ENCODE measurements around the gene ZNF385B.

The ZNF385B gene

GRCh38 chr2:179591690-179592089, 269.7 kb downstream of the ZNF385B start:
- no peak overlapping the region for H3K4me3 Mint-ChIP-seq
- H3K27me3 Mint-ChIP-seq: no peaks in the 10 kb centered on the region
- H3K27ac Mint-ChIP-seq (ENCODE audit: low read depth): no peak overlapping the region
- no peaks in the 10 kb centered on the region for H3K36me3 Mint-ChIP-seq (ENCODE audit: insufficient read depth)
- H3K9me3 Mint-ChIP-seq: peaks cover 1% of the 10 kb centered on the region
- no peak for ATAC-seq (replicated peaks; ENCODE audit: extremely low read depth, poor library complexity, severe bottlenecking)
- DNase-seq (ENCODE audit: low spot score in 2 of 2): no peak
- H3K4me1 Mint-ChIP-seq: no peaks in the 10 kb centered on the region

GRCh38 chr2:179588486-179589145, 272.8 kb downstream of the ZNF385B start:
- no peak overlapping the region for H3K4me3 Mint-ChIP-seq
- no peak overlapping the region for H3K27ac Mint-ChIP-seq (ENCODE audit: low read depth)
- H3K36me3 Mint-ChIP-seq (ENCODE audit: insufficient read depth): no peaks in the 10 kb centered on the region
- H3K27me3 Mint-ChIP-seq: no peaks in the 10 kb centered on the region
- H3K9me3 Mint-ChIP-seq: no peaks in the 10 kb centered on the region
- ATAC-seq (replicated peaks; ENCODE audit: extremely low read depth, poor library complexity, severe bottlenecking) (no peak), DNase-seq (ENCODE audit: low spot score in 2 of 2) (no peak)
- H3K4me1 Mint-ChIP-seq: no peaks in the 10 kb centered on the region

GRCh38 chr2:179584760-179585159, 276.7 kb downstream of the ZNF385B start:
- H3K4me3 Mint-ChIP-seq: no peak overlapping the region
- no peak for ATAC-seq (replicated peaks; ENCODE audit: extremely low read depth, poor library complexity, severe bottlenecking)
- H3K36me3 Mint-ChIP-seq (ENCODE audit: insufficient read depth): no peaks in the 10 kb centered on the region
- no peaks in the 10 kb centered on the region for H3K4me1 Mint-ChIP-seq
- DNase-seq (ENCODE audit: low spot score in 2 of 2): no peak
- H3K27ac Mint-ChIP-seq (ENCODE audit: low read depth): no peak overlapping the region
- no peaks in the 10 kb centered on the region for H3K27me3 Mint-ChIP-seq
- no peaks in the 10 kb centered on the region for H3K9me3 Mint-ChIP-seq

GRCh38 chr2:179581605-179582004, 279.8 kb downstream of the ZNF385B start:
- ATAC-seq (replicated peaks; ENCODE audit: extremely low read depth, poor library complexity, severe bottlenecking): no peak
- H3K4me1 Mint-ChIP-seq: no peaks in the 10 kb centered on the region
- no peak overlapping the region for H3K27ac Mint-ChIP-seq (ENCODE audit: low read depth)
- no peak for DNase-seq (ENCODE audit: low spot score in 2 of 2)
- no peak overlapping the region for H3K4me3 Mint-ChIP-seq
- H3K9me3 Mint-ChIP-seq: no peaks in the 10 kb centered on the region
- no peaks in the 10 kb centered on the region for H3K36me3 Mint-ChIP-seq (ENCODE audit: insufficient read depth)
- H3K27me3 Mint-ChIP-seq: no peaks in the 10 kb centered on the region

GRCh38 chr2:179580378-179581146, 280.9 kb downstream of the ZNF385B start:
- ATAC-seq (replicated peaks; ENCODE audit: extremely low read depth, poor library complexity, severe bottlenecking) (no peak), DNase-seq (ENCODE audit: low spot score in 2 of 2) (no peak)
- Mint-ChIP-seq H3K27me3 (no peaks in the 10 kb centered on the region), H3K9me3 (no peaks in the 10 kb centered on the region), H3K36me3 (ENCODE audit: insufficient read depth) (no peaks in the 10 kb centered on the region), H3K4me3 (no peak overlapping the region), H3K4me1 (no peaks in the 10 kb centered on the region), H3K27ac (ENCODE audit: low read depth) (no peak overlapping the region)

GRCh38 chr2:179579800-179580199, 281.6 kb downstream of the ZNF385B start:
- ATAC-seq (replicated peaks; ENCODE audit: extremely low read depth, poor library complexity, severe bottlenecking) (no peak), DNase-seq (ENCODE audit: low spot score in 2 of 2) (no peak)
- peaks cover 3% of the 10 kb centered on the region for H3K9me3 Mint-ChIP-seq
- H3K4me3 Mint-ChIP-seq: no peak overlapping the region
- H3K27me3 Mint-ChIP-seq: no peaks in the 10 kb centered on the region
- no peak overlapping the region for H3K27ac Mint-ChIP-seq (ENCODE audit: low read depth)
- no peaks in the 10 kb centered on the region for H3K4me1 Mint-ChIP-seq
- H3K36me3 Mint-ChIP-seq (ENCODE audit: insufficient read depth): no peaks in the 10 kb centered on the region

- no peaks in the 10 kb centered on the region for H3K4me1 Mint-ChIP-seq
- no peak overlapping the region for H3K27ac Mint-ChIP-seq (ENCODE audit: low read depth)
- no peaks in the 10 kb centered on the region for H3K36me3 Mint-ChIP-seq (ENCODE audit: insufficient read depth)
- H3K27me3 Mint-ChIP-seq: no peaks in the 10 kb centered on the region
- no peak for ATAC-seq (replicated peaks; ENCODE audit: extremely low read depth, poor library complexity, severe bottlenecking)
- no peak overlapping the region for H3K4me3 Mint-ChIP-seq
- peaks cover 6% of the 10 kb centered on the region for H3K9me3 Mint-ChIP-seq
- DNase-seq (ENCODE audit: low spot score in 2 of 2): no peak
Measured at GRCh38 chr2:179578171-179578916, 283.1 kb downstream of the ZNF385B start.

- H3K9me3 Mint-ChIP-seq: peaks cover 6% of the 10 kb centered on the region
- no peak overlapping the region for H3K4me3 Mint-ChIP-seq
- no peaks in the 10 kb centered on the region for H3K4me1 Mint-ChIP-seq
- no peak overlapping the region for H3K27ac Mint-ChIP-seq (ENCODE audit: low read depth)
- no peaks in the 10 kb centered on the region for H3K27me3 Mint-ChIP-seq
- ATAC-seq (replicated peaks; ENCODE audit: extremely low read depth, poor library complexity, severe bottlenecking) (no peak), DNase-seq (ENCODE audit: low spot score in 2 of 2) (no peak)
- no peaks in the 10 kb centered on the region for H3K36me3 Mint-ChIP-seq (ENCODE audit: insufficient read depth)
Measured at GRCh38 chr2:179574061-179574519, 287.3 kb downstream of the ZNF385B start.

GRCh38 chr2:179572544-179572943, 288.9 kb downstream of the ZNF385B start:
- DNase-seq (ENCODE audit: low spot score in 2 of 2) (no peak), ATAC-seq (replicated peaks; ENCODE audit: extremely low read depth, poor library complexity, severe bottlenecking) (no peak)
- Mint-ChIP-seq H3K9me3 (peaks cover 12% of the 10 kb centered on the region), H3K4me1 (no peaks in the 10 kb centered on the region), H3K27me3 (no peaks in the 10 kb centered on the region), H3K27ac (ENCODE audit: low read depth) (no peak overlapping the region), H3K36me3 (ENCODE audit: insufficient read depth) (peaks cover 2% of the 10 kb centered on the region), H3K4me3 (no peak overlapping the region)

GRCh38 chr2:179571721-179572120, 289.7 kb downstream of the ZNF385B start:
- H3K27me3 Mint-ChIP-seq: no peaks in the 10 kb centered on the region
- ATAC-seq (replicated peaks; ENCODE audit: extremely low read depth, poor library complexity, severe bottlenecking) (no peak), DNase-seq (ENCODE audit: low spot score in 2 of 2) (no peak)
- no peak overlapping the region for H3K4me3 Mint-ChIP-seq
- peaks cover 12% of the 10 kb centered on the region for H3K9me3 Mint-ChIP-seq
- peaks cover 2% of the 10 kb centered on the region for H3K36me3 Mint-ChIP-seq (ENCODE audit: insufficient read depth)
- no peak overlapping the region for H3K27ac Mint-ChIP-seq (ENCODE audit: low read depth)
- H3K4me1 Mint-ChIP-seq: no peaks in the 10 kb centered on the region

GRCh38 chr2:179571252-179571651, 290.2 kb downstream of the ZNF385B start:
- peaks cover 2% of the 10 kb centered on the region for H3K36me3 Mint-ChIP-seq (ENCODE audit: insufficient read depth)
- no peaks in the 10 kb centered on the region for H3K27me3 Mint-ChIP-seq
- ATAC-seq (replicated peaks; ENCODE audit: extremely low read depth, poor library complexity, severe bottlenecking): no peak

GRCh38 chr2:179569831-179570233, 291.6 kb downstream of the ZNF385B start:
- H3K27me3 Mint-ChIP-seq: no peaks in the 10 kb centered on the region
- no peak for DNase-seq (ENCODE audit: low spot score in 2 of 2)
- no peak for ATAC-seq (replicated peaks; ENCODE audit: extremely low read depth, poor library complexity, severe bottlenecking)
- peaks cover 12% of the 10 kb centered on the region for H3K9me3 Mint-ChIP-seq
- no peaks in the 10 kb centered on the region for H3K4me1 Mint-ChIP-seq
- no peak overlapping the region for H3K27ac Mint-ChIP-seq (ENCODE audit: low read depth)
- H3K4me3 Mint-ChIP-seq: no peak overlapping the region
- H3K36me3 Mint-ChIP-seq (ENCODE audit: insufficient read depth): peaks cover 2% of the 10 kb centered on the region

More at GRCh38 chr2:179571252-179571651, 290.2 kb downstream of the ZNF385B start:
- Mint-ChIP-seq H3K9me3 (peaks cover 12% of the 10 kb centered on the region), H3K4me3 (no peak overlapping the region), H3K27ac (ENCODE audit: low read depth) (no peak overlapping the region), H3K4me1 (no peaks in the 10 kb centered on the region)
- DNase-seq (ENCODE audit: low spot score in 2 of 2): no peak

All from central memory CD8-positive, alpha-beta T cell (primary cell).